ENCODE results near the gene ALOX15. TPM values are rescaled to one million over a fixed set of nuclear protein-coding genes. Genes with fewer than 3 reads are reported as not detected.

ALOX15 gene
- total and polyA plus RNA-seq, 10 donors: 0.04 to 2.6 (median 0.70) TPM; not detected in 1

DNA sequence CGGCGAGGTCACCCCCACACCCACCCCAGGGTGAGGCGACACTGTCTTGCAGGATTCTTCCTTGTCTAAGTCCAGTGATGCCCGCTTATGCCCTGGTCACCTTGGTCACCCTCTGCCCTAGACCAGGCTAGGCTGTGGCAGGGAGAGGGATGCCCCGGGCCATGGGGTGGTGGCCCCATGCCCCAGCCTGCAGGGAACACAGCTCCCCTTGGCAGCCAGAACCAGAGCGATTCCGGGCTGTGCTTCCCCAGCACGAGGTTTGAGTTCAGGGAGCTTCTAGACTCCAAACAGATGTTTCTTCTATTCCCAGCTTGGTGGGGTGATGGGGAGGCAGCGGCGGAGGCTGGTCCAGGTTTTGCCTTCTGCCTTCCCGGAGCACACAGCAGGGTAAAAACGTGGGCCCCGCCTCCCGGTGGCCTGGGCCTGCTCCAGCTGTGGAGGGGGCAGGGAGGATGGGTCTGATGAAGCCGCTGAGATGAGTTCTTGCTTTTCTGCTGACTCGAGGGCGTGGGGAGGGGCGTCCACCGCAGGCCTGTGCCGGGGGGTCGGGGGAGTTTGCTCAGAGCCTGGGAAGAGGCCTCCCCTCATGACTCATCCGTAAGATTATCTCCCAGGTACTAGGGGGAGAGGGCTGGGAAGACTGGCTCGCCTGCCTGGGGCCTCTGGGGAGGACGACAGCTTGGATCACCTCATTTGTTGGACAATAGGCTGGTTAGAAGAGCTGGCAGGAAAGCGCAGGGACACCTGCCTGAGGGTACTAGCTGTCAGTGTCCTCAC lies 41.8 kb downstream of the ALOX15 start:
- Histone ChIP-seq H3K4me1 (peaks cover 0 to 14% (median 6%) of the 10 kb centered on the region in 6 donors), H3K27me3 (replicated peaks in 1 of 7) (peaks cover 0 to 45% (median 3%) of the 10 kb centered on the region in 7 donors), H3K27ac (peak overlapping the region in 5 of 8 donors; percentile 21 to 60 (median 33)), H3K4me3 (no peak overlapping the region), H3K9me3 (no peaks in the 10 kb centered on the region), H3K36me3 (no peaks in the 10 kb centered on the region)
- no peak for DNase-seq
- 61 to 72% (median 69%) methylated on average over 2 to 25 of the region's 25 CpGs for WGBS, 5 donors
- TF ChIP-seq POLR2AphosphoS5 (IDR thresholded peaks at IDR 0.05): peak in 2 of 3 donors; percentile 36 to 65
- TF ChIP-seq, protein P1, sequence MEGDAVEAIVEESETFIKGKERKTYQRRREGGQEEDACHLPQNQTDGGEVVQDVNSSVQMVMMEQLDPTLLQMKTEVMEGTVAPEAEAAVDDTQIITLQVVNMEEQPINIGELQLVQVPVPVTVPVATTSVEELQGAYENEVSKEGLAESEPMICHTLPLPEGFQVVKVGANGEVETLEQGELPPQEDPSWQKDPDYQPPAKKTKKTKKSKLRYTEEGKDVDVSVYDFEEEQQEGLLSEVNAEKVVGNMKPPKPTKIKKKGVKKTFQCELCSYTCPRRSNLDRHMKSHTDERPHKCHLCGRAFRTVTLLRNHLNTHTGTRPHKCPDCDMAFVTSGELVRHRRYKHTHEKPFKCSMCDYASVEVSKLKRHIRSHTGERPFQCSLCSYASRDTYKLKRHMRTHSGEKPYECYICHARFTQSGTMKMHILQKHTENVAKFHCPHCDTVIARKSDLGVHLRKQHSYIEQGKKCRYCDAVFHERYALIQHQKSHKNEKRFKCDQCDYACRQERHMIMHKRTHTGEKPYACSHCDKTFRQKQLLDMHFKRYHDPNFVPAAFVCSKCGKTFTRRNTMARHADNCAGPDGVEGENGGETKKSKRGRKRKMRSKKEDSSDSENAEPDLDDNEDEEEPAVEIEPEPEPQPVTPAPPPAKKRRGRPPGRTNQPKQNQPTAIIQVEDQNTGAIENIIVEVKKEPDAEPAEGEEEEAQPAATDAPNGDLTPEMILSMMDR (IDR thresholded peaks at IDR 0.05 in 8 of 11, conservative IDR thresholded peaks at IDR 0.05 in 3 of 11): no peak
- intact Hi-C loops (cut with DNase I; ENCODE audit: low total_unique reads): no loop called here

DNA sequence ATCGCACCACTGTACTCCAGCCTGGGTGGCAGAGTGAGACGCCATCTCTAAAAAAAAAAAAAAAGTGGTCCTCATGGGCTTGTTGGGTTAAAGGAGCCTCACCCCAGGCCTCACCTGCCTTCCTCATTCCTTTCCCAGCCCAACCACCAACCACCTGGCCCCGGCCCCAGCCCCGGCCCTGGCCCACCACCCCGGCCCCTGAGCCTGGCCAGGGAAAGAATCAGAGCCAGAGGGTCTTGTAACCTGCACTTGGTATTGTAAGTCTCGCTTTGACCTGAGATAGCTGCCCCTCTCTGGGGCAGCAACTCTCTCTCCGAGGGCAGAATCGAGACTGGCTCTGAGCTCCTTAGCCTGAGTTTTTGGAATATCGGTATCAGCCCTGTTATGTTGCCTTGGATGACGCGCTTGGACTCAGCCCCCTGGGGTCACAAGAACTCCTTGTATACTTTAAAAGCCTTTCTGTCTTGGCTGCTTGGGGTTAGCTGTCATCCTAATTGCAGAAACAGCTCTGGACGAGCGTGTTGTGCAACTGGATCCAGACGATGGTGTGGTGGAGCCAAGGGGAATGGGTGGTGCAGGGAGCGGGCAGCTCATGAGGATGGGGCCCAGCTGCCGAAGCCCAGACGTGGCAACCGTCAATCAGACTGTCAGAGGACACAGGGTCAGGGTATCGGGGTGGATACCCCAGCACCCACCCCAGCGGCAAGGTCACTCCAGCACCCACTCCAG lies 42.5 kb downstream of the ALOX15 start:
- Histone ChIP-seq H3K36me3 (no peaks in the 10 kb centered on the region), H3K9me3 (no peaks in the 10 kb centered on the region), H3K4me1 (peaks cover 0 to 15% (median 6%) of the 10 kb centered on the region in 6 donors), H3K27me3 (replicated peaks in 1 of 7) (peaks cover 0 to 49% (median 3%) of the 10 kb centered on the region in 7 donors), H3K27ac (peak overlapping the region in 5 of 8 donors; percentile 21 to 60 (median 46)), H3K4me3 (no peak overlapping the region)
- 68 to 85% (median 79%) methylated on average over 17 to 20 of the region's 20 CpGs for WGBS, 5 donors
- no peak for TF ChIP-seq POLR2A (IDR thresholded peaks at IDR 0.05)
- TF ChIP-seq POLR2AphosphoS5 (IDR thresholded peaks at IDR 0.05): peak in 2 of 3 donors; percentile 49 to 59
- TF ChIP-seq, protein P1 (IDR thresholded peaks at IDR 0.05 in 8 of 11, conservative IDR thresholded peaks at IDR 0.05 in 3 of 11): no peak
- no peak for DNase-seq
- intact Hi-C loops (cut with DNase I; ENCODE audit: low total_unique reads): no loop called here

DNA sequence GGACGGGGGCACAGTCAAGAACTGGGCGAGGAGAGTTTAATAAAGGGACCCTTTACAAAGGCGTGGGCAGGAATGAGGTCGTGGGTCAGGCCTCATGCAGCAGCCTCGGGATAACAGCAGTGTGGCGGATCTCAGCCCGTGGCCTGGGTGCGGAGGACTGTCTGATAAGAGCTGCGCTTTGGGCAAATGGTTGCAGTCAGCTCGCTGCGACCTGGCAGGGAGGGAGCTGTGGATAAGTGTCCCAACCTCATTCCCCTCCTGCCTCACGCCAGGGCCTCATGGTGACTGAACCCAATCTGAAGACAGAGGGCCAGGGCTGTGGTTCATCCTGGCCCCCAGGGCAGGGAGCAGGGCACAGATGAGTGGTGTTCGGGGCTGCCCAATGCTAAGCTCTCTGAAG lies 43.5 kb downstream of the ALOX15 start:
- Histone ChIP-seq H3K27me3 (replicated peaks in 1 of 7) (peaks cover 0 to 49% (median 3%) of the 10 kb centered on the region in 7 donors), H3K4me3 (no peak overlapping the region), H3K9me3 (no peaks in the 10 kb centered on the region), H3K27ac (peak overlapping the region in 1 of 8 donors; percentile 60), H3K36me3 (no peaks in the 10 kb centered on the region), H3K4me1 (peaks cover 0 to 15% (median 6%) of the 10 kb centered on the region in 6 donors)
- DNase-seq: no peak
- WGBS, 5 donors: 74 to 90% (median 86%) methylated on average over 13 of the region's 13 CpGs
- intact Hi-C loops (cut with DNase I; ENCODE audit: low total_unique reads): no loop called here
- TF ChIP-seq POLR2A (IDR thresholded peaks at IDR 0.05) (no peak), POLR2AphosphoS5 (IDR thresholded peaks at IDR 0.05) (no peak)
- TF ChIP-seq, protein P1 (IDR thresholded peaks at IDR 0.05 in 8 of 11, conservative IDR thresholded peaks at IDR 0.05 in 3 of 11): no peak

All from spleen (tissue), 11 donors.